Jurkat, Clone E6-1 (cell line): Measurements from ENCODE around the gene PLXNB1. TPM values are rescaled to one million over a fixed set of nuclear protein-coding genes. Genes with fewer than 3 reads are reported as not detected.
A peak's percentile ranks its signal among the peaks of the same experiment; 100 is the strongest.
"Not testable (repeated sequence)": the region's sequence is repeated elsewhere in the genome, so short reads cannot be mapped to it uniquely, and the experiment has no call there.

Experiments
- DNase-seq: peaks from one replicate; pipeline ENCODE4 v3.0.0-alpha.2; 2011; ENCODE audit warnings: low read depth, low spot score
- H3K4me3 ChIP-seq: 2 replicates; pipeline ENCODE4 v1.5.1; 2011; ENCODE audit warnings: mild to moderate bottlenecking, low read length, control low read depth, moderate library complexity
- polyA plus RNA-seq: library from polyadenylated mRNA; unstranded; fragments of >200 nt; gene quantifications from one replicate; pipeline ENCODE4 v1.2.1, GENCODE V29; 2012; ENCODE audit warnings: missing spikeins; ENCODE audit not compliant: insufficient read length, insufficient read depth

Gene PLXNB1
- polyA plus RNA-seq, result 39.2 TPM

- H3K4me3 ChIP-seq, result peak within 1 kb of the TSS; percentile 57
- no peak for DNase-seq
Observed at GRCh38 chr3:48429960-48430707, at the start of gene PLXNB1. Gene PLXNB1 (minus strand): TSS chr3:48430086. CDS start chr3:48424611, 5,475 bp downstream.

- peak; percentile 80 for DNase-seq
- H3K4me3 ChIP-seq, result no peak overlapping the region
Observed at GRCh38 chr3:48478626-48479555, 49.0 kb upstream of the PLXNB1 start.

- H3K4me3 ChIP-seq, result no peak overlapping the region
- DNase-seq, result no peak
Observed at GRCh38 chr3:48477959-48478520, 48.2 kb upstream of the PLXNB1 start.

GRCh38 chr3:48476426-48477053, 46.7 kb upstream of the PLXNB1 start:
- no peak for DNase-seq
- H3K4me3 ChIP-seq, result no peak overlapping the region

- H3K4me3 ChIP-seq, result no peak overlapping the region
- no peak for DNase-seq
Observed at GRCh38 chr3:48475188-48475587, 45.3 kb upstream of the PLXNB1 start.

GRCh38 chr3:48474619-48475018, 44.7 kb upstream of the PLXNB1 start:
- DNase-seq, result no peak
- no peak overlapping the region for H3K4me3 ChIP-seq

GRCh38 chr3:48474031-48474430, 44.1 kb upstream of the PLXNB1 start:
- not testable (repeated sequence) for H3K4me3 ChIP-seq, DNase-seq

- peak overlapping the region; percentile 92 for H3K4me3 ChIP-seq
Observed at GRCh38 chr3:48473617-48473952, 43.7 kb upstream of the PLXNB1 start.

GRCh38 chr3:48472923-48473616, 43.2 kb upstream of the PLXNB1 start:
- peak; percentile 94 for DNase-seq
- peak overlapping the region; percentile 92 for H3K4me3 ChIP-seq

More at GRCh38 chr3:48473617-48473952, 43.7 kb upstream of the PLXNB1 start:
- DNase-seq, result no peak

- peak overlapping the region; percentile 92 for H3K4me3 ChIP-seq
- DNase-seq, result no peak
Observed at GRCh38 chr3:48472673-48472922, 42.7 kb upstream of the PLXNB1 start.

- no peak for DNase-seq
- no peak overlapping the region for H3K4me3 ChIP-seq
Observed at GRCh38 chr3:48470286-48470685, 40.4 kb upstream of the PLXNB1 start.

- DNase-seq, result no peak
- no peak overlapping the region for H3K4me3 ChIP-seq
Observed at GRCh38 chr3:48469046-48469915, 39.4 kb upstream of the PLXNB1 start.

GRCh38 chr3:48468329-48468731, 38.4 kb upstream of the PLXNB1 start:
- no peak for DNase-seq
- no peak overlapping the region for H3K4me3 ChIP-seq

GRCh38 chr3:48467473-48468267, 37.8 kb upstream of the PLXNB1 start:
- no peak for DNase-seq
- no peak overlapping the region; the same call in 1 of the 2 replicates for H3K4me3 ChIP-seq

GRCh38 chr3:48467110-48467454, 37.2 kb upstream of the PLXNB1 start:
- DNase-seq, result no peak
- H3K4me3 ChIP-seq, result peak overlapping the region; percentile 76

- DNase-seq, result no peak
- H3K4me3 ChIP-seq, result peak overlapping the region; percentile 76
Observed at GRCh38 chr3:48466386-48467109, 36.7 kb upstream of the PLXNB1 start.
